ENCODE results near the gene VCAM1.

Gene VCAM1

DNA sequence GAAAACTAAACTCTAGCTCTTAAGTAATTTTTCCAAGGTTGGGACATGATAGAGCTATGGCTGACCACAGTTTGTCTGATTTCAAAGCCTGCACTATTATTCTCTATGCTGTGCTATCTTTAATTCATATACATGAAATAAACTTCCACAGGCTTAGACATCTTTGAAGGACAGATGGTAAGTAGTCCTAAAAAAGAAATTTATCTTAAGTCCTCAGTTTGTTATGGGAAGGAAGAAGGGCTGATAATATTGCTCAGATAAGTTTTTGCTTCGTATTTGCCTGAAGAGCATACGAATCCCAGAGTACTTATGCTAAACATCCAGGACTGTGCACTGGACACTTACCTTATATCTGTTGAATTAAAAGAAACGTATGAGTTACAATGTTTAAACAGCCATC lies 39.6 kb downstream of the VCAM1 start:
- TF ChIP-seq, protein P1, sequence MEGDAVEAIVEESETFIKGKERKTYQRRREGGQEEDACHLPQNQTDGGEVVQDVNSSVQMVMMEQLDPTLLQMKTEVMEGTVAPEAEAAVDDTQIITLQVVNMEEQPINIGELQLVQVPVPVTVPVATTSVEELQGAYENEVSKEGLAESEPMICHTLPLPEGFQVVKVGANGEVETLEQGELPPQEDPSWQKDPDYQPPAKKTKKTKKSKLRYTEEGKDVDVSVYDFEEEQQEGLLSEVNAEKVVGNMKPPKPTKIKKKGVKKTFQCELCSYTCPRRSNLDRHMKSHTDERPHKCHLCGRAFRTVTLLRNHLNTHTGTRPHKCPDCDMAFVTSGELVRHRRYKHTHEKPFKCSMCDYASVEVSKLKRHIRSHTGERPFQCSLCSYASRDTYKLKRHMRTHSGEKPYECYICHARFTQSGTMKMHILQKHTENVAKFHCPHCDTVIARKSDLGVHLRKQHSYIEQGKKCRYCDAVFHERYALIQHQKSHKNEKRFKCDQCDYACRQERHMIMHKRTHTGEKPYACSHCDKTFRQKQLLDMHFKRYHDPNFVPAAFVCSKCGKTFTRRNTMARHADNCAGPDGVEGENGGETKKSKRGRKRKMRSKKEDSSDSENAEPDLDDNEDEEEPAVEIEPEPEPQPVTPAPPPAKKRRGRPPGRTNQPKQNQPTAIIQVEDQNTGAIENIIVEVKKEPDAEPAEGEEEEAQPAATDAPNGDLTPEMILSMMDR (conservative IDR thresholded peaks at IDR 0.05; ENCODE audit: low read depth, low read length), result no peak
- H3K4me3 ChIP-seq (ENCODE audit: low read length), result no peak overlapping the region
- DNase-seq (ENCODE audit: low read depth), result no peak

DNA sequence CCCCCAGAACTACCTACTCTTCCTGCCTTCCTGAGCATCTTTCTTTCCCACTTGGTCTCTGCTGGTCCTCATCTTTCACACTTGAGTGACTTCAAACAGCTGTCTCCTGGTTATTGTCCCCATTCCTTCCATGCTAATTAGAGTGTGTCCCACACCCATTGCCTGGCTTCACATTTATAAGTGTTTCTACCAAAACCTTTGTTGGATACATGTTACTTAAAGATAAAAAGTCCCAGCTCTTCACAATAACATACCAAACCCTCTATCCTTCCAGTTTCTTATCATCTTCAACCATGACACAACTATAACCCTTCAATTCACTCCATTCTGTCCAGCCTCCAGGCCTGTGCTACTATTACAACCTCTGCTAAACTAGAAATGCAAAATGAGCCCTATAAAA lies 41.0 kb downstream of the VCAM1 start:
- TF ChIP-seq, protein P1 (conservative IDR thresholded peaks at IDR 0.05; ENCODE audit: low read depth, low read length), result no peak
- no peak for DNase-seq (ENCODE audit: low read depth)
- no peak overlapping the region for H3K4me3 ChIP-seq (ENCODE audit: low read length)

DNA sequence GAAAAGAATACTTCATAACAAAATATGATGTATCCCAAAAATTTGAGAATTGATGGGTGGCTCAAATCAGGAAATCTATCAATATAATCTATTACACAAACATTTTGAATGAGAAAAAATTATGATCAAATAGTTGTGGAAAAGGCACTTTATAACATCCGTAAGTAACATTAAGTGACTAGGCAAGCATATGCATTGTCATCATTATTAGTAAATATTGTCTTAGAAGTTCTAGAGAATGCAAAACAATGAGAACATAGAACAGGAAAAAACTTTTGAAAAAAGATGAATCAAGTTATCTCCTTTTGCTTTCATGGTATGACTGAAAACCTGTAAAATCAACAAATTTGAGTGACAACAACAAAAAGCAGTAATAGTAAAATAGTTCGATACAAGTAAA lies 42.9 kb downstream of the VCAM1 start:
- TF ChIP-seq, protein P1 (conservative IDR thresholded peaks at IDR 0.05; ENCODE audit: low read depth, low read length), result no peak
- DNase-seq (ENCODE audit: low read depth), result no peak
- no peak overlapping the region for H3K4me3 ChIP-seq (ENCODE audit: low read length)

DNA sequence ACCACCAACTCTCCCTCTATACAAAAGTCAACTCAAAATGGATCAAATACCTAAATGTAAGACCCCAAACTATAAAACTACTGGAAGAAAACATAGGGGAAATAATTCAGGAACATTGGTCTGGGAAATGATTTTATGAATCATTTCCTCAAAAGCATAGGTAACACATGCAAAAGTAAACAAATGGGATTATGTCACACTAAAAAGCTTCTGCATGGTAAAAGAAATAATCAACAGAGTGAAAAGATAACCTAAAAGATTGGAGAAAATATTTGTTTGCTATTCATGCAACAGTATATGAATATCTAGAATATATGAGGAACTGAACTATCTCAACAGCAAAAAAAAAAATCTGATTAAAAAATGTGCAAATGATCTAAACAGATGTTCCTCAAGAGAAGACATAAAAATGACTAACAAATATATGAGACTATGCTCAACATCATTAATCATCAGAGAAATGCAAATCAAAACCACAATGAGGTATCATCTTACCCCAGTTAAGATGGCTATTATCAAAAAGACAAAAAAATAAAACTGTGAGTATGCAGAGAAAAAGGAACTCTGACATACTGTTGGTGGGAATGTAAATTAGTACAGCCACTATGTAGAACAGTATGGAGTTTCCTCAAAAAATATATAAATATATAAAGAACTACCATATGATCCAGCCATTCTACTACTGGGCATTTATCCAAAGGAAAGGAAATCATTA lies 47.8 kb downstream of the VCAM1 start:
- no peak overlapping the region for H3K4me3 ChIP-seq (ENCODE audit: low read length)
- DNase-seq (ENCODE audit: low read depth), result no peak
- TF ChIP-seq, protein P1 (conservative IDR thresholded peaks at IDR 0.05; ENCODE audit: low read depth, low read length), result no peak

DNA sequence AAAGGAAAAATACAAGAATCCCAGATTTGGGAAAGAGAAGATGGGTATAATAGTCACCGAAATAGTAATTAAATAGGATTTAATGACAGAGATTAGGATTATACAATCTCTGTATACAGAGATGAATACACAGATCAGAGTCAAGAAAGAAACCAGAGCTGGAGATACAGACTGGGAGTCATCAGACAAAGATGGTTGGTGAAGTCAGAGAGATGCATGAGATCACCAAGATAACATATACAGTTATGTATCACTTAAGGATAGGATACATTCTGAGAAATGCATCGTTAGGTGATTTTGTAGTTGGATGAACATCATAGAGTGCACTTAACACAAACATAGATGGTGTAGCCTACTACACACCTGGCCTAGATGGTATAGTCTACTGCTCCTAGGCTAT lies 49.8 kb downstream of the VCAM1 start:
- DNase-seq (ENCODE audit: low read depth), result no peak
- no peak overlapping the region for H3K4me3 ChIP-seq (ENCODE audit: low read length)
- TF ChIP-seq, protein P1 (conservative IDR thresholded peaks at IDR 0.05; ENCODE audit: low read depth, low read length), result no peak

DNA sequence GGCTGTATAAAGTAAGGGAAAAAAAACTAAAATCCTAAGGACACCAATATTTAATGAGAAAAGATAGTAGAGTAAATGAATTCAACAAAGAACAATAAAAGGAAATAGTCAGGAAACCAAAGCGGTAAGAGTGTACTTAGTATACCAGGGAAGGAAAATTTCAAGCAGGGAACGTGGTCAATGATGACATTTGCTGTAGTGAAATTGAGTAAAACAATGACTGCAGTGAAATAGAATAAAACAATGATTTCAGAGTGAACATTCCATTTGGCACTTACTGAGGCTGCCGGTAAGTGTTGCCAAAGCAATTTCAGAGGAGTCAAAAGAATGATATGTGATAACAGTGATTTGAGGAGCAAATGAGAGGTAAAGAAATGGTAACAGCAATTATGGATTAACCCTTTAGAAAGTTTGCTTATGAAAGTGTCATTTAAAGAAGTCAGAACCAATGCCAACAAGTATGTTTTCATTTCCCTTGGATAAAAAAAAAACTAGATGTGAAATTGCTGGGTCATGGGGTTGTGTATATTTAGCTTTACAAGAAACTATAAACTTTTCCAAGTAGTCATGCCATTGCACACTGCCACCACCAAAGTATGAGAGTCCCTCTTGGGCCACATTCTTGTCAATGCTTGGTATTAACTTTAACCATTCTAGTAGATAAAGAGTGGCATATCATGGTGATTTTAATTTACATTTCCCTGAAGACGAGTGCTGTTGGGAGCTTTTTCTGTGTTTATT lies 50.5 kb downstream of the VCAM1 start:
- DNase-seq (ENCODE audit: low read depth), result no peak

More for the DNA sequence above, 50.5 kb downstream of the VCAM1 start:
- TF ChIP-seq, protein P1 (conservative IDR thresholded peaks at IDR 0.05; ENCODE audit: low read depth, low read length), result no peak
- H3K4me3 ChIP-seq (ENCODE audit: low read length), result no peak overlapping the region

Data from retinal pigment epithelial cell (primary cell).